KMS-11 (cell line): ENCODE data around the gene OSBP2.

Source experiments
- H2AFZ ChIP-seq: fragments of 200-600 bp; sonication (generic); 2 replicates; pipeline ENCODE4 v1.6.1; 2016; ENCODE audit warnings: antibody characterized with exemption, mixed run types, low read depth
- H3K27ac ChIP-seq: fragments of 200-600 bp; sonication (generic); 2 replicates; pipeline ENCODE4 v1.6.1; 2016; ENCODE audit warnings: mild to moderate bottlenecking, mixed run types
- H3K27me3 ChIP-seq: fragments of 200-600 bp; sonication (generic); 2 replicates; pipeline ENCODE4 v1.6.1; 2017; ENCODE audit warnings: mild to moderate bottlenecking, low read depth, mixed run types, moderate library complexity; ENCODE audit not compliant: insufficient read depth
- H3K36me3 ChIP-seq: fragments of 200-600 bp; sonication (generic); 2 replicates; pipeline ENCODE4 v1.6.1; 2017; ENCODE audit warnings: mild to moderate bottlenecking, mixed run types; ENCODE audit not compliant: insufficient read depth
- H3K4me1 ChIP-seq: fragments of 200-600 bp; sonication (generic); 2 replicates; pipeline ENCODE4 v1.6.1; 2016; ENCODE audit warnings: mild to moderate bottlenecking, low read depth, mixed run types; ENCODE audit not compliant: poor library complexity, severe bottlenecking
- H3K4me2 ChIP-seq: fragments of 200-600 bp; sonication (generic); 2 replicates; pipeline ENCODE4 v1.7.0; 2016; ENCODE audit warnings: mild to moderate bottlenecking, mixed run types
- H3K4me3 ChIP-seq: fragments of 200-600 bp; sonication (generic); IDR thresholded peaks from 2 replicates; pipeline ENCODE4 v1.6.1; 2017; ENCODE audit warnings: low read depth, low read length, mixed read lengths; ENCODE audit not compliant: insufficient read depth
- H3K79me2 ChIP-seq: fragments of 200-600 bp; sonication (generic); 2 replicates; pipeline ENCODE4 v1.6.1; 2016; ENCODE audit warnings: low read depth, mixed run types; ENCODE audit not compliant: insufficient read depth
- H3K9ac ChIP-seq: fragments of 200-600 bp; sonication (generic); 2 replicates; pipeline ENCODE4 v1.6.1; 2016; ENCODE audit warnings: mild to moderate bottlenecking, mixed run types
- H4K20me1 ChIP-seq: fragments of 200-600 bp; sonication (generic); 2 replicates; pipeline ENCODE4 v1.6.1; 2016; ENCODE audit warnings: mild to moderate bottlenecking, mixed run types; ENCODE audit not compliant: insufficient read depth
- TF ChIP-seq, protein P1 (sequence below): fragments of 200-600 bp; sonication (generic); conservative IDR thresholded peaks from 2 replicates; pipeline ENCODE4 v1.6.1; 2017; ENCODE audit warnings: low read depth, mild to moderate bottlenecking, antibody characterized with exemption, low read length, moderate library complexity, mixed read lengths

The OSBP2 gene

GRCh38 chr22:30890686-30891442 is 196.2 kb downstream of the OSBP2 start:
- Histone ChIP-seq H3K4me2 (no peak overlapping the region), H3K27me3 (no peaks in the 10 kb centered on the region)

DNA sequence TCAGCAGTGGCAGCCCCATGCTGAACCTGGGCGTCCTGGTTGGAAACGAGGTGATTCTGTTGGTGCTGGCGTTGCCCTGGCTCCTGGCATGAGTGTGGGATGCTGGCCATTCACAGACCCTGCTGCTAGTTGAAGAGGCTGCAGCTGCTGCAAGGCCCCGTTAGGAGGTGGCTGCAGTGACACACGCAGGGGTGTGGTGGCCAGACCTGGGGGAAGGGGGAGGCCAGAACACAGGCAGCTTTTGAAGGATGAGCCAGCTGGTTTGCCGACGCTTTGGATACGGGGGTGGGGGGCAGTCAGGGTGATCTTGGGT is 196.7 kb downstream of the OSBP2 start:
- Histone ChIP-seq H3K36me3 (no peaks in the 10 kb centered on the region), H3K4me1 (no peaks in the 10 kb centered on the region), H3K27ac (no peak overlapping the region)

More at GRCh38 chr22:30890686-30891442, 196.2 kb downstream of the OSBP2 start:
- Histone ChIP-seq H4K20me1 (no peaks in the 10 kb centered on the region), H3K36me3 (no peaks in the 10 kb centered on the region), H2AFZ (no peak overlapping the region), H3K27ac (no peak overlapping the region), H3K9ac (no peak overlapping the region), H3K4me3 (no peak overlapping the region), H3K79me2 (no peaks in the 10 kb centered on the region), H3K4me1 (no peaks in the 10 kb centered on the region)
- TF ChIP-seq, protein P1, sequence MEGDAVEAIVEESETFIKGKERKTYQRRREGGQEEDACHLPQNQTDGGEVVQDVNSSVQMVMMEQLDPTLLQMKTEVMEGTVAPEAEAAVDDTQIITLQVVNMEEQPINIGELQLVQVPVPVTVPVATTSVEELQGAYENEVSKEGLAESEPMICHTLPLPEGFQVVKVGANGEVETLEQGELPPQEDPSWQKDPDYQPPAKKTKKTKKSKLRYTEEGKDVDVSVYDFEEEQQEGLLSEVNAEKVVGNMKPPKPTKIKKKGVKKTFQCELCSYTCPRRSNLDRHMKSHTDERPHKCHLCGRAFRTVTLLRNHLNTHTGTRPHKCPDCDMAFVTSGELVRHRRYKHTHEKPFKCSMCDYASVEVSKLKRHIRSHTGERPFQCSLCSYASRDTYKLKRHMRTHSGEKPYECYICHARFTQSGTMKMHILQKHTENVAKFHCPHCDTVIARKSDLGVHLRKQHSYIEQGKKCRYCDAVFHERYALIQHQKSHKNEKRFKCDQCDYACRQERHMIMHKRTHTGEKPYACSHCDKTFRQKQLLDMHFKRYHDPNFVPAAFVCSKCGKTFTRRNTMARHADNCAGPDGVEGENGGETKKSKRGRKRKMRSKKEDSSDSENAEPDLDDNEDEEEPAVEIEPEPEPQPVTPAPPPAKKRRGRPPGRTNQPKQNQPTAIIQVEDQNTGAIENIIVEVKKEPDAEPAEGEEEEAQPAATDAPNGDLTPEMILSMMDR: peak; percentile 77

GRCh38 chr22:30891781-30892180 is 197.1 kb downstream of the OSBP2 start:
- Histone ChIP-seq H3K9ac (no peak overlapping the region), H3K36me3 (no peaks in the 10 kb centered on the region), H4K20me1 (no peaks in the 10 kb centered on the region), H3K4me1 (no peaks in the 10 kb centered on the region), H3K27ac (no peak overlapping the region), H3K4me2 (no peak overlapping the region), H3K4me3 (no peak overlapping the region), H3K79me2 (no peaks in the 10 kb centered on the region), H2AFZ (no peak overlapping the region), H3K27me3 (no peaks in the 10 kb centered on the region)
- TF ChIP-seq, protein P1: no peak

More for the DNA sequence above, 196.7 kb downstream of the OSBP2 start:
- Histone ChIP-seq H3K4me2 (no peak overlapping the region), H4K20me1 (no peaks in the 10 kb centered on the region), H3K79me2 (no peaks in the 10 kb centered on the region), H3K9ac (no peak overlapping the region), H3K27me3 (no peaks in the 10 kb centered on the region), H2AFZ (no peak overlapping the region), H3K4me3 (no peak overlapping the region)
- TF ChIP-seq, protein P1: no peak

- H3K9ac ChIP-seq: no peak overlapping the region
- H2AFZ ChIP-seq: no peak overlapping the region
- H3K4me3 ChIP-seq: no peak overlapping the region
- no peaks in the 10 kb centered on the region for H3K27me3 ChIP-seq
- H3K4me2 ChIP-seq: no peak overlapping the region
- no peaks in the 10 kb centered on the region for H3K79me2 ChIP-seq
- H3K4me1 ChIP-seq: no peaks in the 10 kb centered on the region
- no peaks in the 10 kb centered on the region for H4K20me1 ChIP-seq
- H3K36me3 ChIP-seq: no peaks in the 10 kb centered on the region
- no peak overlapping the region for H3K27ac ChIP-seq
- TF ChIP-seq, protein P1: no peak
Observed at GRCh38 chr22:30892286-30892685, 197.6 kb downstream of the OSBP2 start.
